GM21619 (cell line): ENCODE results near the gene CTRB2.
"Not testable (repeated sequence)": the region's sequence is repeated elsewhere in the genome, so short reads cannot be mapped to it uniquely, and the experiment has no call there.

Source experiments
- ATAC-seq: cut with Tn5 transposase; IDR thresholded peaks from one replicate; pipeline ENCODE4 v1.9.1; 2021; ENCODE audit not compliant: unreplicated experiment

Gene CTRB2

GRCh38 chr16:75207831-75208230 lies 870 bp upstream of the CTRB2 start:
- no peak for ATAC-seq

- not testable (repeated sequence) for ATAC-seq
These were observed 806 bp downstream of the CTRB2 start for GRCh38 chr16:75205961-75206748.

GRCh38 chr16:75205438-75205837 lies 1.5 kb downstream of the CTRB2 start:
- ATAC-seq: not testable (repeated sequence)

DNA sequence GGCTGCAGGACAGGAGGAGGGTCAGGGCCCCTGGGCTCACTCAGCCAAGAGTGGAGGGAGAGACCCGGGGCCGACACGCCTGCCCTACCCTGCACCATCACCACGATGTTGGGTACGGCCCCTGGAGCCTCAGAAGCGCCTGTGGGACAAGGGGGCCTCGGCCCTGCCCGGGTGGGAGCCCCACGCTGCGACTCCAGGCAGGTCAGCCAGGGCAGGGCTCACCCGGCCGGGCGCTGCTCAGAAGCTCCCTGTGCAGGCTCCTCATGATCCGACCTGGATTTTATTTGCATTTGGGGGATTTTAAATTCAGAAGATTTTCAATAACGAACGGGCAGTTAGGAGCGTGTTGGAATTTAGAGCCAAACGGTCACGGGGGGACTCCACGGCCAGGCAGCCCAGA lies 2.1 kb downstream of the CTRB2 start:
- ATAC-seq: not testable (repeated sequence)

GRCh38 chr16:75204410-75204758 lies 2.6 kb downstream of the CTRB2 start:
- no peak for ATAC-seq

- ATAC-seq: no peak
These were observed 3.1 kb downstream of the CTRB2 start for GRCh38 chr16:75203667-75204409.

GRCh38 chr16:75203096-75203495 lies 3.9 kb downstream of the CTRB2 start:
- ATAC-seq: no peak

GRCh38 chr16:75202069-75202590 lies 4.8 kb downstream of the CTRB2 start:
- no peak for ATAC-seq

GRCh38 chr16:75198135-75198600 lies 8.8 kb downstream of the CTRB2 start:
- no peak for ATAC-seq

GRCh38 chr16:75197522-75198134 lies 9.3 kb downstream of the CTRB2 start:
- ATAC-seq: no peak

DNA sequence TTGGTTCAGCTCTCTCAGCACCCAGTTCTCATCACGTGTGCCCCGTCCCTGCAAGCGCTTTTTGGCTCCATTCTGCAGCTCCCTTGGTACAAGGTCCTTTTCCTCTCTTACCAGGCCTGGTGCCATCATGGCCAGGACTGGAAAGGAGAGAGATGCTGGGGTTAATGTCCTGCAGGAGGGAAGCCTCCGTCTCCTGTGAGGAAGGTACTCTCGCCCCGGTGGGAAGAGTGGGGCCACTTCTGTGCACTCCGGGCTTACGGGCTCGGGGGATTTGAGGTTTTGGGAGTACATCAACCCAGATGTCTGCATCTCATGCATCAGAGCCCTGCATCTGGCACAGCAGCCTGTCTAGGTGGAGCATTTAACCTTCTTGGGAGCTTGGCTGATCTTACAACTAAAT lies 10.1 kb downstream of the CTRB2 start:
- ATAC-seq: no peak

- ATAC-seq: no peak
These were observed 10.9 kb downstream of the CTRB2 start for GRCh38 chr16:75195811-75196790.

GRCh38 chr16:75193730-75194444 lies 13.1 kb downstream of the CTRB2 start:
- no peak for ATAC-seq

- ATAC-seq: no peak
These were observed 13.7 kb downstream of the CTRB2 start for GRCh38 chr16:75193265-75193650.

DNA sequence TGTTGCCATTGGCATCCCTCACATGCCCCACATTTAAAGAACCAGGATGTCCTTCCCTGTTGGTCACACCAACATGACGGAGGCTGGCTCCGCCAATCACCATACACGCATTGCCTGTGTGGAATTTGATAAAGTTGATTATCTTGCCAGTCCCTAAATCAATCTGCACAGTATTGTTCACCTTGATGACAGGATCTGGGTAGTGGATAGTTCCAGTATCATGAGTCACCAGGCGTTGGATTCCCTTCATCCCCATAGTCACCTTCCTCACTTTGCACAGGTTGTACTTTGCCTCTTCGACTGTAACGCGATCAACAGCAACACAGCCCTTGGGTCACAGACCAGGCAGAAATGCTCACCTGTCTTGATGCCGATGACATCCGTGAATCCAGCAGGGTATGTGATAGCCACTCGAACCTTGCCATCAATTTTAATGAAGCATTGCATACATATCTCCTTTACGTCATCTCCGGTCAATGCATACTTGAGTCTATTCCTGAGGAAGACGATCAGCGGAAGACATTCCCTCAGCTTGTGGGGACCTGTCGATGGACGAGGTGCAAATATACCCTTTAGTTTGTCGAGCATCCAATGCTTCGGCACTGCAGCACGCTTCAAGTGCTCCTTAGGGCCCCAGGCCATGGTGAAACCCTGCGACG lies 14.2 kb downstream of the CTRB2 start:
- ATAC-seq: no peak

DNA sequence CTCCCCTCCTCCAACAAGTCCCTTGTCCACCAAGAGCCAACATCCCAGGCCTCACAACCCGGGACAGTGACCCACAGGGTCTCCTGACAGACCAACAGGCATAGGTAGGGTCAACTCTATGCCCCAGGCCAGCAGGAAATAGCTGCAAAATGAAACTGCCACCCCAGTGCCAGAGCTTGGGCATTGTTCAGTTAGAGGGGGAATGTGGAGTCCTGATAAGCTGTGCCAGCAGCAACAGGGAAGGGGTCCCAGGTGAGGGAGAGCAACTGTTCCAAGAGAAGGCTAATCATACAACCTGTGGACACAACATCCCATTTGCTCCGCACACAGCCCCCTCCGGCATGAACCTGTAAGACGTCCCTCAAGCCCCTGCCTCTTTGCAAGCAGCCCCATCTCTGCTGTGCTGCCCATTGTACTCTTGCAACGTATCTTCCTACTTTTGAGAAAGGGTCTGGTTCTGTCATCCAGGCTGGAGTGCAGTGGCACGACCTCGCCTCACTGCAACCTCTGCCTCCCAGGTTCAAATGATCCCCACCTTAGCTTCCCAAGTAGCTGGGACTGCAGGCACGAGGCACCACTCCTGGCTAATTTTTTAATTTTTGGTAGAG lies 17.2 kb downstream of the CTRB2 start:
- no peak for ATAC-seq

DNA sequence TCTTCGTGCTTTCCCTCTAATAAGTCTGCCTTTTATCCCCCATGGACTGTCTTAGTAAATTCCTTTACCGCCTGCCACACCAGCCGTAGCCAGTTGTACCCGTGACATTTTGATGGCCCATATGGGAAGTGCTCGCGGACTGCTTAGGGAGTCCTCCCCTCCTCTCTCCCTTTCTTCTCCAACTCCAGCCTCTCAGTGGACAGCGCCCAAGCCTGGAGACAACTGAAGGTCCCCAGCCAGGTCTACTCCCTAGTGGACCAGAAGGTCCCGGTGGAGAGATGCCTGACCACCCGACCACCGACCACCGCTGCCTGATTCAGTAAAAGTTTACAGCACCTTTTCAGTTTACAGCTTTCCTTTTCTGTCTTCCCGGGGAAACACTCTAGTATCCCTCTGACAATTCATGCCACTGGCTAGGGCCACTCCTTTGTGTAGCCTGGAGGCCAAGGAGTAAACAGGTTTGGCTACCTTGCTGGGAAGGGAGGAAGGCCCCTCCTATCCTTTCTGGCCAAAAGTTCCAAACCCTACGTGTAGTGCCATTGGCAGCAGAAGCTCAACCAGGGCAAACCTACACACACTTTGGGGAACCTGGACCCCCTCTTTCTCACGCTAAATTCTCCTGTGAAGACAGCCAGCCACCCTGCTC lies 18.0 kb downstream of the CTRB2 start:
- no peak for ATAC-seq

DNA sequence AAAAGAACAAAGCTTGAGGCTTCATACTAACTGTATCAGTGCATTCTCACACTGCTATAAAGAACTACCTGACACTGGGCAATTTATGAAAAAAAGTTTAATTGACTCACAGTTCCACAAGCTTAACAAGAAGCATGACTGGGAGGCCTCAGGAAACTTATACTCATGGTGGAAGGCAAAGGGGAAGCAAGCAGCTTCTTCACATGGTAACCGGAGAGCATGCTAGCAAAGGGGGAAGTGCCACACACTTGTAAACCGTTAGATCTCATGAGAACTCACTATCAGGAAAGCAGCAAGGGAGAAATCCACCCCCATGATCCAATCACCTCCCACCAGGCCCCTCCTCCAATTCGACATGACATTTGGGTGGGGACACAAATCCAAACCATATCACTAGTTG lies 25.3 kb downstream of the CTRB2 start:
- ATAC-seq: no peak
